Measurements from ENCODE around the gene ADAMTSL4. TPM values are rescaled to one million over a fixed set of nuclear protein-coding genes. Genes with fewer than 3 reads are reported as not detected.

The ADAMTSL4 gene
- total RNA-seq, 1 donor from 2014 or later, result 7.4 TPM

GRCh38 chr1:150534002-150534401 is 15.2 kb upstream of the ADAMTSL4 start:
- DNase-seq (ENCODE audit: low read depth), result no peak

GRCh38 chr1:150535511-150536287 is 13.5 kb upstream of the ADAMTSL4 start:
- DNase-seq (ENCODE audit: low read depth), result peak; percentile 35

- no peak for DNase-seq (ENCODE audit: low read depth)
Measured at GRCh38 chr1:150536836-150537731, 12.1 kb upstream of the ADAMTSL4 start.

GRCh38 chr1:150537732-150538684 is 11.2 kb upstream of the ADAMTSL4 start:
- DNase-seq (ENCODE audit: low read depth), result no peak

- no peak for DNase-seq (ENCODE audit: low read depth)
Measured at GRCh38 chr1:150543500-150544143, 5.6 kb upstream of the ADAMTSL4 start.

GRCh38 chr1:150544204-150544603 is 5.0 kb upstream of the ADAMTSL4 start:
- no peak for DNase-seq (ENCODE audit: low read depth)

GRCh38 chr1:150545486-150546032 is 3.6 kb upstream of the ADAMTSL4 start:
- no peak for DNase-seq (ENCODE audit: low read depth)

GRCh38 chr1:150546294-150546937 is 2.8 kb upstream of the ADAMTSL4 start:
- no peak for DNase-seq (ENCODE audit: low read depth)

- no peak for DNase-seq (ENCODE audit: low read depth)
Measured at GRCh38 chr1:150548324-150548631, 930 bp upstream of the ADAMTSL4 start.

GRCh38 chr1:150549496-150550221 is 451 bp downstream of the ADAMTSL4 start:
- DNase-seq (ENCODE audit: low read depth), result no peak

GRCh38 chr1:150550222-150551050 is 1.2 kb downstream of the ADAMTSL4 start:
- DNase-seq (ENCODE audit: low read depth), result no peak

GRCh38 chr1:150551051-150551783 is 2.0 kb downstream of the ADAMTSL4 start:
- no peak for DNase-seq (ENCODE audit: low read depth)

GRCh38 chr1:150551784-150552127 is 2.5 kb downstream of the ADAMTSL4 start:
- no peak for DNase-seq (ENCODE audit: low read depth)

- peak; percentile 86 for DNase-seq (ENCODE audit: low read depth)
Measured at GRCh38 chr1:150552128-150552910, 3.1 kb downstream of the ADAMTSL4 start.

GRCh38 chr1:150552911-150553289 is 3.7 kb downstream of the ADAMTSL4 start:
- DNase-seq (ENCODE audit: low read depth), result no peak

GRCh38 chr1:150553392-150554085 is 4.3 kb downstream of the ADAMTSL4 start:
- no peak for DNase-seq (ENCODE audit: low read depth)

GRCh38 chr1:150554086-150554452 is 4.9 kb downstream of the ADAMTSL4 start:
- DNase-seq (ENCODE audit: low read depth), result no peak

All from renal cortical epithelial cell (primary cell).